NCI-H1694 treated with DMSO at 0.1 percent for 48 hours (cell line): ENCODE results near the gene SMCO2.

Experiments used
- DNase-seq: peaks from one replicate; lab custom pipeline; 2025; lab: John Stamatoyannopoulos, UW

The SMCO2 gene

DNA sequence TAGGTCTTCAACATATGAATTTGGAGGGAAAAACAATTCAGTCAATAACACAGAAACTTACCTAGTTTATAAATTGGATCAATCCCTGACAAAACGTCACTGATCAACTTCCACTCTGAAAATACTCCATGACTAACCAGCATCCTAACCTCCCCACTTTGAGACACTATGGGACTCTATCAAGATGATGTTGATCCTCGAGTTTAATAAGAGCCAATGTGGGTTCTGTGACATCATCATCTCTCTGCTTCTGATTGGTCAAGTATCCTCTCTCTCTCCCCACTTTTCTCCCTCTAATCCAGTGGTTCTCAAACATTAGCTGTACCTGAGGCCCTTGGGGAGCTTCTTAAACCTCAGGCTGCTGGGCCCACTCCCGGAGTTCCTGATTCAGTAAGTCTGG, at the start of gene SMCO2:
Gene SMCO2 (plus strand): TSS at position 301 of the 400 bp plus-strand sequence. CDS start 23,896 bp downstream, outside the sequence.
- DNase-seq: no peak

DNA sequence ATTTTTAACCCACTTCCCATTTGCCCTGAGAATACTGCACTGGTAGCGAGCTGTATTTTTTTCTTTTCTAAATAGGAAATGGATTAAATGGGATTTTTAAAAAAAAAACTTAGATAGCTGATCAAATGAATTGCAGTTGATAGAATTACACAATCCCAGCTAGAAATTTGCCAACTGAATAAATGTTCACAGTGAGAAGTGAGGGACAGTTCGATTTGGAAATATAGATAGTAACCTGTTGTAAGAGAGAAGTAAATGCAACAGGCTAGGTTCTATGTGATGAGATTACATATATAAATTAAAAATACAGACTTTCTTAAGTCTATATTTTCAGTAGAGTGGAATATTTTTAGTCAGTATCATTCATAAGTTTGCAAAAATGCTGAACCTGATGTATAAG, 48.1 kb upstream of the SMCO2 start:
- no peak for DNase-seq

DNA sequence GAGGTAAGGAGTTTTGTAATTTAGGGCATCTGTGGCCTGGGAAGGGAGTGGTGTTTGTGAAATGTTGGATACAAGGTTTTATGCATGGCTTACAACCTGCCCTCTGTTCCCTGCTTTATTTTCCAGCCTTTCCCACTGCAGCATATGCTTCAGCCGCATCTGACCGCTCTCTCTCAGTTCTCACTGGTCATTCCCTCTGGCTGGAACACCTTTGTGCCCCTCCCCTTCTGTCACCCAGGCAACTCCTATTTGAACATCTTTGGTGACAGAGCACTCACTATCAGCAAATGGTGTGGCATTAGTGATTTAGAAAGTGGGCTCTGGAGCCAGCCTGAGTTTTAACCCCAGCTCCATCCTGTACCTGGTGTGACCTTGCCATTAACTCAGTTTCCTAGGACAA, 47.5 kb upstream of the SMCO2 start:
- DNase-seq: no peak

DNA sequence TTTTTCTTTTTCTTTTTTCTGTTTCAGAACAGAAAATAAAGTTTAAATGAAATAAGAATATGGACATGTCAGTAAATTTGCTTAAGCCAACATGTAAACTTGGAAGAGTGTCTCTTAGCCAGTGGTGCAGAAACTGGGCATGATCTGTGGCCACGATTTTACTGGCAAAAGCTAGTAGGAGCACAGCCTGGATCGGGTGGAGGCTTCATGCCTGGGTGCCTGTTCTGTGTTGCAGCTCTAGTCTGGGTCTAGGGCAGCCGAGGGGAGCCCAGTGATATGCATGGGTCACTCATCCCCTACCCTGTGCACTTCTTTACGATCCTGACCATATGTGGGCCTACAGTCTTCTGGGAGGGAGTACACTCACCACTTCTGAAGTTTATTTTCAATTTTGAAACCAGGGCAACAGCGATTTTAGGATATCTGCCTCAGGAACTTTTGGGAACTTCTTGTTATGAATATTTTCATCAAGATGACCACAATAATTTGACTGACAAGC, 45.6 kb upstream of the SMCO2 start:
- DNase-seq: no peak

DNA sequence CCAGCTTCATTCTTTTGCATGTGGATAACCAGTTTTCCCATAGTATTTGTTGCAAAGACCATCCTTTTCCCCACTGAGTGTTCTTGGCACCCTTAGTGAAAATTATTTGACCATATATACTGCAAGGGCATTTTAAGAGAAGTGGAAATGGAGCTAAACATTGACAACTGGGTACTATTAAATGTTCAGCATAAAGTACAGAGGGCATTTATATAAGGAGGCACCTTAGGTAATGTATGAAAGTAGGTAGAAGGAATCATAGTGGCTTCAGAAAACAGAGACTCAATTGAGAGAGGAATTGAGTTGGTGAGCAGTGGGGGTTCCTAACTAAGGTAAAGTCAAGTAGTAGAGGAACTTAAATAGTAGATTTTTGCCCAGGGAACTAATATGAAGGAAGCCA, 34.5 kb upstream of the SMCO2 start:
- DNase-seq: no peak

DNA sequence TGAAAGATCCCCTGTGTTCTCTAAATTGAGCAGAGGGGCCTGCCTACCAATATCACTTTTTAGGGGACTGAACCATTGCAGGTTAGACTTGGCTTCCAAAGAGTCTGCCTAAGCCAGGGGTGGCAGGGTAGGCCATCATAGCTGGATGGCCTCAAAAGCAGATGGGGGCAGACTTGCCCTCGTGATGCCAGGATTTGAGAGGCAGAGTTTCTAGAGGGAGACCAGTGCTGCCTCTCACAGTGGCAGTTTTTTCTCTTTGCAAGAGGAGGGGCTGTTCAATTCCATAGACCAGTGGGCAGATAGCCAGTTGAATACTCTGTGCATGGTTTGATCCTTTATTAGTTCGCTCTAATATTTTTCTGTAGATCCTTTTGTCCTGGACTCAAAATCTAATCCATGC, 23.8 kb upstream of the SMCO2 start:
- no peak for DNase-seq

DNA sequence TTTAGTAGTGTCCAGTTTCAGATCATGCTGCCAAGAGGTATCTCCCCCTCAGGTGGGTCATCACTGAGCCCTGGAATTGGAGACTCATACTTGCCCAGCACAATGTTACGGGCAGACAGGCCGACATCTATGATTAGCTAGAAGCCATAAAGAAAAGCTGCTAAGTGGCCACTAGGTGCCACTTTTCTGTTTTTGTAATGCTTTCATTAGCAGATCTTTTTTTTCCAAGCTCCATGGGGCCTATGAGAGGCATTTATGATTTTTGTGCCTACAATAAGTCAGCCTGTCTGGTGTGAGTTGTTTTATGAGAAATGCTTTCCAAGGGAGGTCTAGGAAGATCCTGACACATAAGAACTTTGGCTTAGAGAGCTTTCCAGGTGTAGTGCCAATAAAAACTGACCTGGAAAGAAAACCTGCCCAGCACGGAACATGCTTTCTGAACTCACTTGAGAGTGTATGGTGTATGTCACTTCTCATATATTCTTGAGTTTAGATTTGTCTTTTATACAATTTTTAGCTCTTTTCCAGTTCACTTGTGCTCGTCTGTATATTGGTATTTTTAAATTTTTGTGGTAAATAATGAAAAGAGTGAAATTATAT, 21.8 kb upstream of the SMCO2 start:
- DNase-seq: peak; percentile 39

DNA sequence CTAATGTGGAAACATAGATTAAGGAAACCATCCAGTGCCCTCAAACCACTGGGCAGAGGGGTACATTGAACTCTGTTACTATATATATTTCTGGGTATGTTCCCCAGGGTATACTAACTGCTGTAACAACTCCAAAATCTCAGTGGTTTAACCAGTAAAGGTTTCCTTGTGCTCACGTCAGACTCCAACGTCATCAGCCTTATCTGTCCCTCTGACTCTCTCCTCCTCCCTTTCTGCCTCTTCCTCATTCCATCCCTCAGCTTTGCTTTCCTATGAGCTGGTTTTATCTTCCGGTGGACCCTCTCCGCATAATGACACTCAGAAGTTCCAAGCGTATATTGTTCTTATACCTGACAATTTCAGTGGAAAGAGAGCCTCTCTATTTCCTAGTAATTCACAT, 21.2 kb upstream of the SMCO2 start:
- no peak for DNase-seq

DNA sequence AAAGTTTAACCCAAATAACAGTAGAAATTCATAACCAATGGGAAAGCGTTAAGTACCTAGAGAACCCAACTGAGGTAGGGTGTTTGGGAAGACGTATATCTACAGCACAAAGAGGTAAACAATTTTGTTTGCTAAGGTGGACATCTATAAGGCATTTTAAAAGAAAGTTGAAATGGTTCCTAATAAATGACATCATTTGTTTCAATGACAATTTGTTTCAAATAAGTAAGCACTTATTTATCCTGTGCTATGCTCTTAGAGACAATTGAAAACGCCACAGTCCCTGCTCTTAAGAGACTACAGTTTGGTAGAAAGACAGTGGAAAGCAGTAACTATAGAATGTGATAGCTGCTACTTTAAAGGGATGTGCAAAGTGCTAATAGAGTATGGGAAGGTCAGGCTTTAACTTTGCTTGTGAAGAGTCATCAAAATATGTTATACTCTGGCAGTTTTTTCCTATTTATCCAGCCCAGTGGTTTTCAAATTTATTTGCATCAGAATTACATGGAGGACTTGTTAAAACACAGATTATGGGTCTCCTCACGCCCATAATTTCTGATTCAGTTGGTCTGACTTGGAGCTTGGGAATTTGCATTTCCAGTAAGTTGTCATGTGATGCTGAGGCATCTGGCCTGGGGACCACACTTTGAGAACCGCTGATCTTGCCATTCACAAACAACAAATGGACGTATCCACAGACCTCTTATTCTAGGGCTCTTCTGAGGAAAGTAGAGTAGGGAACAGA, 19.6 kb upstream of the SMCO2 start:
- no peak for DNase-seq

DNA sequence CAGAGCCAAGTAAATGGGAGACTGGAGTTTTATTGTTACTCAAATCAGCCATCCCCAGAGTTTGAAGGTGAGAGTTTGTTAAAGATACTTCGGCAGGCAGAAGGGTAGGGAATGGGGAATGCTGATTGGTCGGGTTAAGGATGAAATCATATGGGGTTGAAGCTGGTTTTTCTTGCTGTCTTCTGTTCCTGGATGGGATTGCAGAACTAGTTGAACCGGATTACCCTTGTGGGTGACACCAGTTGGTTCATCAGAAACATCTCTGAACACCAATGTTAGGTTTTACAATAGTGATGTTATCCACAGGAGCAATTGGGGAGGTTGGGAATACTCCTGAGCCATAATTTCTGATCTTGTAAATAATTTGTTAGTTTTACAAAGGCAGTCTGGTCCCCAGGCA, 18.7 kb upstream of the SMCO2 start:
- no peak for DNase-seq

DNA sequence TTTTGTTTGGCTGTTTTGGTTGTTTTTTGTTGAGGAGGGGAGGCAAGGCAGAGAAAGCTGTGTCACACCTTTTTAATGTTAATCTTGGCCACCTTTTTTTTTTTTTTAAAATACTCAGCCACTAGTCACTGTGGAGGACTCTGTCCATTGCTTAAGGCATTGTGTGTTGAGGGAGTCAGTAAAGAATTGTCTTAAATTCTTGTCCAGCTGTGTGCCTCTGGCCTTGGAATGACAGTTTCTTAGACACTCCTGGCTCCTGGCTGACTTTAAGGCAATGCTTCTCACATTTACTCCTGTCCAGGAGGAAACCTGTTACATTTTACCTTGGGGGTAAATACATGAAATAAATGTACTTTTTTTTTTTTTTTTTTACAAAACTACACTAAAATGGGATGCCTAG, 18.1 kb upstream of the SMCO2 start:
- no peak for DNase-seq

DNA sequence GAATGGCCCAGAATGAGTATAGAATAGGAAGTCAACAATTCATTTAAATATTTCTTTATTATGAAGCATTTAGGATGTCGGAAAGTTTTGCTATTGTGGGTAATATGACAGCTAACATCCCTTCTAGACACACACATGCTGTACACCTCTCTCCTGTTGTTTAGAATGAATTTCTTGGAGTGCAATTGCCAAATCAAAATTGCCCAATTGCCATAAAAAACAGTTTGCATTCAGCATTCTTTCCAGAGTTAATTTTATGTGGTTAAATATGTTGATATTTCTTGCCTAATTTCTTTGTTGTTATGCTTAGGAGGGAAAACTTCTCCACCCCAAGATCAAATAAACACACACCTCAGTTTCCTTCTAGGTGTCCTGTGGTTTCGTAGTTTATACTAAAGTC, 16.9 kb upstream of the SMCO2 start:
- no peak for DNase-seq

DNA sequence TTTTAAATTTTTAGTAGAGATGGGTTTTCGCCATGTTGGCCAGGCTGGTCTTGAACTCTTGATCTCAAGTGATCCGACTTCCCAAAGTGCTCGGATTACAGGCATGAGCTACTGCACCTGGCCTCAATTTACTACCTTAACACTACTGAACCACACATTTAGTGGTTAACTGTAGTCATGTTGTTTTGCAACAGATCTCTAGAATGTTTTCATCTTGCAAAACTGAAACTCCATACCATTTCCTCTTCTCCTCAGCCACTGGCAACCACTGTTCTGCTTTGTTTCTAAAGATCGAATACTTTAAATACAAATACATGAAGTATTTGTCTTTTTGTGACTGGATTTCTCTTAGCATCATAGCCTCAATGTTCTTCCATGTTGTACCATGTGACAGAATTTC, 15.4 kb upstream of the SMCO2 start:
- no peak for DNase-seq

DNA sequence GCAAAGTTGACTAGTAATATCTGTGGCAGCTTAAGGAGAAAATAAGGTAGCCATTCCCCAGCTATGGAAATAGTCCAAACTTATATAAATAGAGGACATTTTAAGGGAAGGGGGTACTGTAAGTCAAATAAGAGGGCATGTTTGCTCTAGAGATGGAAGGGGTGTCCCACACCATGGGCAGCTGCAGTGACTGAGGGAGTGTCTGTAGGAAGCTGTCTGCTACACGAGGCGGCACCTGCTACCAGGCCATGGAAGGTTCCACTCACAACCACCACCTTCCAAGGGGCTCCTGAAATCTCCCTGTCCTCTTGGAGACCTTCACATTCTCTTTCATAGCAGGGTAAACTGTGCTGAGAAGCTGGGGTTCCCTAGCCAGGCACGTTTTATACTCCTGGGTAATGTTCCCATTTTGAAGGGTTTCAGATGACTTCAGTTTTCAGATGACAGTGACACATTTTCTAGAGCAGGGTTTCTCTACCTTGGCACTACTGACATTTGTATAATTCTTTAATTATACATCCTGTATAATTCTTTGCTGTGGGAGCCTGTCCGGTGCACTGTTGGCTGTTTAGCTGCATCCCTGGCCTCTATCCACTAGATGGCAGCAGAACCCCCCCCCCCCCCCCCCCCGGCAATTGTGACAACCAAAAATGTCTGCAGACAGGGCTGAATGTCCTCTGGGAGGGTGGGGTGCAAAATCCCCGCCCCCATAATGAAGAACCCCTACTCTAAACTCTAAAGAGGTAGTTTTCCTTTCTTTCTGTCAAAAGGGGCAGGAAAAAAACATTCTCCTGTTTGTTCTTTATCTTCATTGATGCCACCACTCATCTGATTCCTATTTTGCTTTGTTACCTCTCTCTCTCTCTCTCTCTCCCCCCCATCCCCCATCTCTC, 11.6 kb upstream of the SMCO2 start:
- no peak for DNase-seq

DNA sequence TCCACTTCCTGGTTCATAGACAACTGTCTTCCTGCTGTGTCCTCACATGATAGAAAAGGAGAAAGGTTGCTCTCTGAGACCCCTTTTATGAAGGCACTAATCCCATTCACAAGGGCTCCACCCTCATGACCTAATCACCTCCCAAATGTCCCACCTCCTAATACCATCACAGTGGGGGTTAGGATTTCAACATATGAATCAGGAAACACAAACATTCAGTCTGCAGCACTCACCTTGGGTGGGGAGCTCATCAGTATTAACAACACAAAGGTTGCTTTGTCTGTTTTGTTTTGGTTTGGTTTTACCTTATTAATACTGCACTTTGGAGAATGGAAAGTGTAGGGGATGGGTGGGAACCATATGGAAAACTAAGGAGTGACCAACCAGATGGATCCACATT, 10.5 kb upstream of the SMCO2 start:
- DNase-seq: no peak

DNA sequence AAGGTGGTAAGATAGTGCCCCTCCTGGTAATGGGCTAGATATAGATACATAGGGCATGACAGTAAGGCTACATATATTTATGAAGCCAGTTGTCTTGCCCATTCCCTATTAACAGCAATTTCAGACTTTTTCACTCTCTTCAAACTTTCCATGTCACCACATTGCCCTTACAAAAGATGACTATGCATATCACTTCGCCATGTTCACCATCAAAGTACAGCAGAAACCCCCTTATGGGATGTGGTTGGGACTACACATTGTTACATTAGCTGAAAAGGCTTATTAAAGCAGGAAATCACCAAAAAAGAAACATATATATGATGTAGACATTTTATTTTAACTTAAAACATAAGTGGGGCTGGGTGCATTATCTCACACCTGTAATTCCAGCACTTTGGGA, 9.8 kb upstream of the SMCO2 start:
- no peak for DNase-seq

DNA sequence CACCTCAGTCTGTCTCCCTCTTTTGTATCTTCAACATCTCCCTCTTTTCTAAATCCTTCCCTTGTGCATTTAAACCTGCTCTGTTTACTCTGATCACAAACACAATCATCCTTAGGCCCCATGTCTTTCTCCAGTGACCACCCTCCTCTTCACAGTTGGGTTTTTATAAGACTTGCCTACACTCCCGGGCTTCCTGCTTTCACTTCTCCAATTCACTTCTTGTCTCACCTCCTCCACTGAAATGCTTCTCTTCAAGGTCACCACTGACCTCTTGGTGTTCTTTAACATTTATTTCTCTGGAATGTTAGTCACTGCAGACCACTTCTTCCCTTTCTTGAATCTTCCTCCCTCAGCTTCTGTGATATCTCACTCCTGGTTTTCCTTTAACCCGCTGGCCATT, 8.7 kb upstream of the SMCO2 start:
- no peak for DNase-seq

DNA sequence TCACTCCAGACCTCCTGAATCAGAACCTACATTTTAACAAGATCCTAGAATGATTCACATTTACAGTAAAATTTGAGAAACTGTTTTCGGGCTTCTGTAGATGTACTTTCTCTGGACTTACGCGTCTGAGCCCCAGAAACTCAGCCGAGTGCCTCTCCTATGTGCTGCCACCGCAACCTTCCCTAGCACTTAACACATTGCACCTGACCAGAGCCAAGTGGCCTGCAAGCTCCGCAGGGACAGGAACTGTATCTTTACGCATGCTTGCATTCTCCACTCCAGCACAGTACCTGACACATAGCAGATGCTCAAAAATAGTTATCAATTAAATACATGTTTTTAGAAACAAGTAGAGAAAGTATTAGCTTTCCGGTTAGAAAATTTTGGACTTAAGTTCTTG, 1.2 kb downstream of the SMCO2 start:
- DNase-seq: no peak

DNA sequence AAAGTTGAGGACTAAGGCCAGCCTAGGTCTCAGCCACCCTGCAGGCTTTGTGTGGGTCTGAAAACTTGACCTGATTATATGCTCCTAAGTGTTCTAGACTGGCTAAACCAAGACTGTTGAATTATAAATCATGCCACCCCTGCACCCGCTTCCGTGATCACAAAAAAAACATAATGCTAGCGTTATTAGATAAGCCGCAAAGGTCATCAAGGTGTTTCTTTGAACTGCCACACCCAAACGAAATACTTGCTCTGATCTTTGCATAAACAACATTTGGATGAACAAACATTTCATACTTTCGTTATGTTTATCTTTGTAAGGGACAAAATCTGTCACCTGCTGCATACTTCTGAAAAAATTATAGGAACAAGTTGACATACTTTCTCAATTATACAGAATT, 2.5 kb downstream of the SMCO2 start:
- no peak for DNase-seq

DNA sequence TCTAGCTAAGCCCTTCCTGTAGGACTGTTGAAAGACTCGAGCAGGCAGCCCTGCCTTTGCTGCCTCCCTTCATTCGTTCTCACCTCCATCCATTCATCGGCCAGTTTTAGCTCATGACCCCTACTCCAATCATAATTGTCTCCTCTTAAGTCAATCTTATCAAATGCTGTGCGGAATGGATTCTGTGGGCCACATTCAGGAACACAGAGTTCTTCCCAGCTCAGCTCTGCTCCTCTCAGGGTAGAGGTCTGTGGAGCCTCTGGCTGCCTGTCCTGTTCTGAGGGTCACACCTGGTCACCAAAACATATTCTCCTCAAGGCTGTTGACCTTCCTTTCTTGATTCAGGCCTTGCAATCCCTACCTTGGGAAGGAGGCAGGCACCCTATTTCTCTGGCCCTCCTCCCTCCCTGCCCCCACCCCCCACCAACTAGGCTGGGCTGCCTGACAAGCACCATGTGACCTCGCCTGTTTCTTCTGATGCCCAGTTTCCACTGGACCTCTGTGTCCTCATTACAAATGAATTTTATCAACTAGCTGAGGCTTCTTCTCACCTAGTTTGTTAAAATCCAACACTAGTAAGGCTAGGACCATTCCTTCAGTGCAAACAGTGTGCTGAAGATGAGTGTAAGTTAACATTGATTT, 3.5 kb downstream of the SMCO2 start:
- no peak for DNase-seq

DNA sequence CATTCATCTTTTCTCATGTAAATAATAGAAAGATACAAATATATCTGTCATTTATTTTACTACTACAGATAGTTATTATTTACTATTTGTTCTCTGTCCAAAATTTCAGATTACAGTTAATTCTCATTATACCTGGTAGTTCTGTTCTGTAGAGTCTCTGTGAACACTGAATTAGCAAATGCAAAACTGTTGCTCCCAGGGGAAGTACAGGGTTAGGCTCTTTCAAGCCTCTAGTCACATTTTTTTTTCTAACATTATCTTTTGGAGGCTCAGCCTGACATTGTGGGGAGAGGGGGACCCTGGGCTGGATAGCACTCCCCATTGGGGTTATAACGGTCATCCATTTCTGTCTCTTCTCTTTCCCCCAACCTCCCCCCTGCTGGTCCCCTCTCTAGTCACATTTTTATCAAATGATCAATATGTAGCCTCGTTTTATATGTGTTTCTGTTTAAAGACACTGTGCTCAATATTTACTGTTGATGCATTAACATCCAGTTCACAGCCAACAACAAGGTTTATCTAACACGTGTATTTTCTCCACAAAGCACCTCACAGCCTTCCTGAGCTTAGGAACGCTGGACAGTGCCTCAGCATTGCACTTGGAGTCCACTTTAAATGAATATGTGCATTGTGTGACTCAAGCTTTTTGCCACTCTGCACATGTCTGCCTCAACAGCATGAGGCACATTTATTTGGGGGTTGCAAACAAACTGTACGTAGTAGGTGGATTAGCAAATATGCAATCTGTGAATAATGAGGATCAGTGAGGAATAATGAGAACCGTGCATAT, 4.7 kb downstream of the SMCO2 start:
- no peak for DNase-seq

DNA sequence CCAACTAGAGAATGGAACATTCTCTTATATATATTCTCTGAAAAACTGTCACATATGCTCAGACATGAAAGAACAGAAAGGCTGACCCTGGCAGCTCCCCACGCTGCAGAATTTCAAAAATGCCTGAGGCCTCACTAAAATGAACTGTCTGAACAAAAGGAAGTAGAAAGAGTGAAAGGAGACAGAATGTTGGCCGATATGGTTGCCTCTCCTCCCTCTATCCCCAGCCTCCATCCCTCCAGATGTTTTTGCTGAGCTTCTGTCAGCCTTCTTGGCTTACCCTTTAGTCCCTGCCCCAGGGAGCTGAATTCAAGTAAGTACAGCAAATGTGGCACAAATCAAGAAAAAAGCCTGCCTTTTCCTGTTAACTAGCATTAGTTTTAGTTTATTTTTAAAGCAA, 6.9 kb downstream of the SMCO2 start:
- DNase-seq: no peak
